SK-N-SH (cell line): ENCODE results near the gene FAT1. TPM values are rescaled to one million over a fixed set of nuclear protein-coding genes. Genes with fewer than 3 reads are reported as not detected.

Experiments used
- CTCF ChIA-PET: fragments of 300-600, 350-600 bp; formaldehyde crosslinking; extraction: SDS; loops from one replicate; lab custom pipeline; 2021; lab: Yijun Ruan, JAX
- POLR2A ChIA-PET: fragments of 350-600 bp; sonication (Branson Sonifier 250); formaldehyde crosslinking; extraction: SDS; loops from one replicate; lab custom pipeline; 2020; ENCODE audit warnings: antibody characterized with exemption, inconsistent platforms; lab: Yijun Ruan, JAX
- DNase-seq: peaks from one replicate; pipeline ENCODE4 v3.0.0; 2012
- H2AFZ ChIP-seq: fragments of 200-600 bp; sonication (generic); 2 replicates; pipeline ENCODE4 v1.8.1; 2016; ENCODE audit warnings: antibody characterized with exemption, mild to moderate bottlenecking, low read depth
- H3F3A ChIP-seq: fragments of 200-600 bp; sonication (generic); replicated peaks from 2 replicates; pipeline ENCODE3; 2016; ENCODE audit warnings: antibody characterized with exemption, mild to moderate bottlenecking; ENCODE audit not compliant: insufficient read depth
- H3K27ac ChIP-seq, 2 experiments: fragments of 200-500 bp in 1 of 2; fragments of 200-600 bp in 1 of 2; sonication (Bioruptor generic) in 1 of 2; sonication (generic), shearing (Covaris generic) in 1 of 2; 2 replicates each; pipeline versions ENCODE4 v1.5.1 to v1.6.1; 2014 to 2016; ENCODE audit warnings: low read depth in 2 of 2, inconsistent platforms in 1 of 2, low read length in 1 of 2, mild to moderate bottlenecking in 1 of 2, mixed read lengths in 1 of 2
- H3K27me3 ChIP-seq: fragments of 200-600 bp; sonication (generic), shearing (Covaris generic); 2 replicates; pipeline ENCODE4 v1.6.1; 2016; ENCODE audit warnings: mixed run types; ENCODE audit not compliant: insufficient read depth
- H3K36me3 ChIP-seq, 2 experiments: fragments of 200-500 bp in 1 of 2; fragments of 200-600 bp in 1 of 2; sonication (Bioruptor generic) in 1 of 2; sonication (generic) in 1 of 2; replicated peaks in 1 of 2; 2 replicates each; pipeline versions ENCODE3 to v1.5.1; 2014 to 2016; ENCODE audit warnings: low read length in 1 of 2, mild to moderate bottlenecking in 1 of 2; ENCODE audit not compliant: insufficient read depth in 2 of 2, control insufficient read depth in 1 of 2
- H3K4me1 ChIP-seq, 2 experiments: fragments of 200-500 bp in 1 of 2; fragments of 200-600 bp in 1 of 2; sonication (Bioruptor generic) in 1 of 2; sonication (generic), shearing (Covaris generic) in 1 of 2; 2 replicates each; pipeline versions ENCODE4 v1.5.1 to v1.6.1; 2014 to 2016; ENCODE audit warnings: low read depth in 1 of 2, low read length in 1 of 2, mixed run types in 1 of 2; ENCODE audit not compliant: insufficient read depth in 2 of 2, control insufficient read depth in 1 of 2
- H3K4me2 ChIP-seq: fragments of 200-600 bp; sonication (generic), shearing (Covaris generic); 2 replicates; pipeline ENCODE4 v1.6.1; 2017; ENCODE audit warnings: mixed run types
- H3K4me3 ChIP-seq, 2 experiments: fragments of 200-500 bp in 1 of 2; fragments of 200-600 bp in 1 of 2; sonication (Bioruptor generic) in 1 of 2; sonication (generic), shearing (Covaris generic) in 1 of 2; 2 replicates each; pipeline versions ENCODE4 v1.5.1 to v1.8.1; 2014 to 2016; ENCODE audit warnings: low read depth in 2 of 2, inconsistent platforms in 1 of 2, low read length in 1 of 2, mild to moderate bottlenecking in 1 of 2, mixed read lengths in 1 of 2, moderate library complexity in 1 of 2
- H3K79me2 ChIP-seq: fragments of 200-600 bp; sonication (generic); 2 replicates; pipeline ENCODE4 v1.8.1; 2017; ENCODE audit warnings: mild to moderate bottlenecking; ENCODE audit not compliant: insufficient read depth
- H3K9ac ChIP-seq: fragments of 200-600 bp; sonication (generic); 2 replicates; pipeline ENCODE4 v1.6.1; 2017; ENCODE audit warnings: mixed run types
- H3K9me2 ChIP-seq: fragments of 200-600 bp; sonication (generic); 2 replicates; pipeline ENCODE4 v1.6.1; 2017; ENCODE audit warnings: mixed run types
- H3K9me3 ChIP-seq: fragments of 200-600 bp; sonication (generic); 2 replicates; pipeline ENCODE4 v1.6.1; 2017; ENCODE audit warnings: mixed run types, mild to moderate bottlenecking, moderate library complexity
- H4K20me1 ChIP-seq: fragments of 200-600 bp; sonication (generic); 2 replicates; pipeline ENCODE4 v1.6.1; 2017; ENCODE audit warnings: mild to moderate bottlenecking, mixed run types; ENCODE audit not compliant: insufficient read depth
- CHD2 ChIP-seq: fragments of 150-350 bp; IDR thresholded peaks from 2 replicates; pipeline ENCODE4 v1.6.1; 2018; ENCODE audit warnings: low read length; ENCODE audit not compliant: partially characterized antibody
- EP300 ChIP-seq, 2 experiments: IDR thresholded peaks; 2 replicates each; pipeline versions ENCODE4 v1.4.0 to v1.6.1; 2012; ENCODE audit warnings: borderline replicate concordance in 1 of 2, low read depth in 1 of 2, low read length in 1 of 2
- EZH2phosphoT487 ChIP-seq: fragments of 200-600 bp; sonication (generic); IDR thresholded peaks from 2 replicates; pipeline ENCODE4 v1.6.1; 2017; ENCODE audit warnings: low read depth, mixed run types, mild to moderate bottlenecking, antibody characterized with exemption, moderate library complexity, borderline replicate concordance
- GABPA ChIP-seq: IDR thresholded peaks from 2 replicates; pipeline ENCODE4 v1.4.0; 2012; ENCODE audit warnings: low read depth, mild to moderate bottlenecking
- GATA2 ChIP-seq: sonication (generic); formaldehyde crosslinking; IDR thresholded peaks from 2 replicates; pipeline ENCODE4 v1.5.0; 2020; ENCODE audit warnings: mild to moderate bottlenecking, missing genetic modification reagents
- JUND ChIP-seq: IDR thresholded peaks from 2 replicates; pipeline ENCODE4 v1.4.0; 2012
- MEF2A ChIP-seq: IDR thresholded peaks from 2 replicates; pipeline ENCODE4 v1.4.0; 2012; ENCODE audit warnings: low read depth, borderline replicate concordance
- NFIC ChIP-seq: IDR thresholded peaks from 2 replicates; pipeline ENCODE4 v1.4.0; 2012; ENCODE audit warnings: borderline replicate concordance
- NRF1 ChIP-seq: IDR thresholded peaks from 2 replicates; pipeline ENCODE4 v1.6.1; 2012; ENCODE audit warnings: low read depth, mild to moderate bottlenecking, low read length
- RAD21 ChIP-seq: IDR thresholded peaks from 2 replicates; pipeline ENCODE4 v1.6.1; 2012; ENCODE audit warnings: mild to moderate bottlenecking, low read length
- RCOR1 ChIP-seq: fragments of 150-350 bp; IDR thresholded peaks from 2 replicates; pipeline ENCODE4 v1.6.1; 2017; ENCODE audit warnings: antibody characterized with exemption, low read length
- RXRA ChIP-seq: IDR thresholded peaks from 2 replicates; pipeline ENCODE4 v1.4.0; 2012; ENCODE audit warnings: low read depth, mild to moderate bottlenecking, borderline replicate concordance
- SIN3A ChIP-seq: IDR thresholded peaks from 2 replicates; pipeline ENCODE4 v1.6.1; 2012; ENCODE audit warnings: low read depth, mild to moderate bottlenecking, low read length, moderate library complexity, borderline replicate concordance
- SMC3 ChIP-seq: IDR thresholded peaks from 2 replicates; pipeline ENCODE4 v1.6.1; 2012; ENCODE audit warnings: low read depth, low read length, improper control_type of control experiment
- TAF1 ChIP-seq: IDR thresholded peaks from 2 replicates; pipeline ENCODE4 v1.6.1; 2012; ENCODE audit warnings: low read depth, mild to moderate bottlenecking, low read length, moderate library complexity, borderline replicate concordance
- YY1 ChIP-seq: IDR thresholded peaks from 2 replicates; pipeline ENCODE4 v1.4.0; 2012; ENCODE audit warnings: low read depth, mild to moderate bottlenecking
- WGBS: methylation state at CpG from one replicate; pipeline ENCODE4 v1.1.6; 2017; ENCODE audit warnings: low lambda C conversion rate; 5-methylcytosine and 5-hydroxymethylcytosine counted together
- polyA plus RNA-seq, 3 experiments: library from polyadenylated mRNA; depleted of rRNA; stranded (reverse); fragments of >200 nt; gene quantifications; 2 replicates each; pipeline ENCODE4 v1.2.3, GENCODE V29; 2012
- TF ChIP-seq, protein P1 (sequence below): IDR thresholded peaks from 2 replicates; pipeline ENCODE4 v1.4.0; 2012; ENCODE audit warnings: low read depth, borderline replicate concordance
- TF ChIP-seq, protein P2 (sequence below): IDR thresholded peaks from 2 replicates; pipeline ENCODE4 v1.6.1; 2012; ENCODE audit warnings: mild to moderate bottlenecking, low read depth, low read length, moderate library complexity
- TF ChIP-seq, protein P3 (sequence below): IDR thresholded peaks from 2 replicates; pipeline ENCODE4 v1.4.0; 2012; ENCODE audit warnings: low read depth
- TF ChIP-seq, protein P4 (sequence below): fragments of 150-350 bp; IDR thresholded peaks from 2 replicates; pipeline ENCODE4 v1.6.1; 2017; ENCODE audit warnings: antibody characterized with exemption, low read length, low read depth, borderline replicate concordance

FAT1 gene
- polyA plus RNA-seq, 1 of the 3 experiments (the other 2 are of a cell fraction), result 41.3 TPM

DNA sequence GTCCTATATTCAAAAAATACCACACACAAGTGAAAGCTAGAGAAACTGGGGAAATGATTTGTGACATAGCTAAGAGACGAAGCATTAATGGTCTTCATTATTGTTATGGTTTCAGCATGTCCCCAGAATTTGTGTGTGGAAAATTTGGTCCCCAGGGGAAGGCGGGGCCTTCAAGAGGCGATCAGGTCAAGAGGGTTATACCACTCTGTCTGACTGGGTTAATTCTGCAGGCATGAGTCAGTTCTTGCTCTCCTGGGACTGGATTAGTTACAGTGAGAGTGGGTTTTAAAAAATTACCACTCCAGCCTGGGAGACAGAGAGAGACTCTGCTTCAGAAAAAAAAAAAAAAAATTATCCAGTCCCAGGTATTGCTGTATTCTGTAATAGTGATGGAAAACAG is 166.2 kb downstream of the FAT1 start:
- no peak overlapping the region for H3K4me3 ChIP-seq
- H3K4me1 ChIP-seq, result peaks cover 0 to 2% of the 10 kb centered on the region in 2 experiments; a peak in 1 of 4 replicates
- peaks cover 15% of the 10 kb centered on the region; the same call in 1 of the 2 replicates for H3K27me3 ChIP-seq
- no peaks in the 10 kb centered on the region for H4K20me1 ChIP-seq
- no peak overlapping the region for H3K27ac ChIP-seq
- no peaks in the 10 kb centered on the region for H3K9me3 ChIP-seq
- H2AFZ ChIP-seq, result no peak overlapping the region
- ChIA-PET CTCF (interaction anchor here (0.7 kb wide), 1 partner anchor 163 kb away, joined by 3 read pairs; no protein-coding TSS in a partner anchor), POLR2A (no interaction called here)
- 51% methylated on average over 3 of the region's 3 CpGs for WGBS
- no peaks in the 10 kb centered on the region for H3K36me3 ChIP-seq
- no peak overlapping the region for H3K9ac ChIP-seq
- DNase-seq, result no peak
- no peaks in the 10 kb centered on the region for H3F3A ChIP-seq
- no peaks in the 10 kb centered on the region for H3K9me2 ChIP-seq
- H3K79me2 ChIP-seq, result no peaks in the 10 kb centered on the region
- TF ChIP-seq EP300 (IDR thresholded peaks at IDR 0.05; ENCODE audit: borderline replicate concordance in 1 of 2, low read depth in 1 of 2, low read length in 1 of 2), result no peak
- TF ChIP-seq YY1, result no peak
- no peak for TF ChIP-seq TAF1
- TF ChIP-seq, protein P1, sequence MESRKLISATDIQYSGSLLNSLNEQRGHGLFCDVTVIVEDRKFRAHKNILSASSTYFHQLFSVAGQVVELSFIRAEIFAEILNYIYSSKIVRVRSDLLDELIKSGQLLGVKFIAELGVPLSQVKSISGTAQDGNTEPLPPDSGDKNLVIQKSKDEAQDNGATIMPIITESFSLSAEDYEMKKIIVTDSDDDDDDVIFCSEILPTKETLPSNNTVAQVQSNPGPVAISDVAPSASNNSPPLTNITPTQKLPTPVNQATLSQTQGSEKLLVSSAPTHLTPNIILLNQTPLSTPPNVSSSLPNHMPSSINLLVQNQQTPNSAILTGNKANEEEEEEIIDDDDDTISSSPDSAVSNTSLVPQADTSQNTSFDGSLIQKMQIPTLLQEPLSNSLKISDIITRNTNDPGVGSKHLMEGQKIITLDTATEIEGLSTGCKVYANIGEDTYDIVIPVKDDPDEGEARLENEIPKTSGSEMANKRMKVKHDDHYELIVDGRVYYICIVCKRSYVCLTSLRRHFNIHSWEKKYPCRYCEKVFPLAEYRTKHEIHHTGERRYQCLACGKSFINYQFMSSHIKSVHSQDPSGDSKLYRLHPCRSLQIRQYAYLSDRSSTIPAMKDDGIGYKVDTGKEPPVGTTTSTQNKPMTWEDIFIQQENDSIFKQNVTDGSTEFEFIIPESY, result no peak
- H3K4me2 ChIP-seq, result no peak overlapping the region

DNA sequence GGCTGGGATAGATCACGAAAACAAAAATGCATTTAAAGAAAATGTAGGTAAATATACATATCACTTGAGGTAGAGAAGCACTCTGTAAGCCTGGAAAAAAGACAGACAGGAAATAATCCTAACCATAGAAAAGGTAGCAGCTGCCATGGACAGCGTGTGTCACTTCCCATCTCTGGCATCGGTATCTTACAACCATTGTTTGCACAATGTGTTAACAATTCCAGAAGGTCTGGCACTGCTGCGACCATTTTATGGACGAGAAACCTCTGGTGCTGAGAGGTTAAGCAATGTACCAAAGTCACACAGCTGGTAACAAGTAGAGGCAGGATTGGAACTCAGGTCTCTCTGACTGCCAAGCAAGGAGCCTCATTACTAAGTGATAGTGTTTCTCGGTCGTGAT is 166.6 kb downstream of the FAT1 start:
- H3K79me2 ChIP-seq, result no peaks in the 10 kb centered on the region
- POLR2A ChIA-PET, result no interaction called here
- no peak overlapping the region for H3K4me3 ChIP-seq
- no peak overlapping the region for H3K27ac ChIP-seq
- H3K4me2 ChIP-seq, result no peak overlapping the region
- H3K9me2 ChIP-seq, result no peaks in the 10 kb centered on the region
- DNase-seq, result no peak
- H3K9me3 ChIP-seq, result no peaks in the 10 kb centered on the region
- no peak overlapping the region for H2AFZ ChIP-seq
- H3F3A ChIP-seq, result no peaks in the 10 kb centered on the region
- peaks cover 0 to 2% of the 10 kb centered on the region in 2 experiments; a peak in 1 of 4 replicates for H3K4me1 ChIP-seq
- H3K27me3 ChIP-seq, result peaks cover 15% of the 10 kb centered on the region; the same call in 1 of the 2 replicates
- 52% methylated on average over 7 of the region's 7 CpGs for WGBS
- no peak overlapping the region for H3K9ac ChIP-seq
- H4K20me1 ChIP-seq, result no peaks in the 10 kb centered on the region
- H3K36me3 ChIP-seq, result no peaks in the 10 kb centered on the region
- CTCF ChIA-PET, result no interaction called here
- TF ChIP-seq EZH2phosphoT487 (no peak), NRF1 (no peak), SIN3A (no peak), MEF2A (no peak), GABPA (no peak), NFIC (no peak), SMC3 (no peak), RAD21 (no peak), RXRA (no peak), CHD2 (no peak), GATA2 (CRISPR knock-in tag) (no peak), RCOR1 (no peak), JUND (no peak)
- TF ChIP-seq, protein P1, result no peak
- TF ChIP-seq, protein P2, sequence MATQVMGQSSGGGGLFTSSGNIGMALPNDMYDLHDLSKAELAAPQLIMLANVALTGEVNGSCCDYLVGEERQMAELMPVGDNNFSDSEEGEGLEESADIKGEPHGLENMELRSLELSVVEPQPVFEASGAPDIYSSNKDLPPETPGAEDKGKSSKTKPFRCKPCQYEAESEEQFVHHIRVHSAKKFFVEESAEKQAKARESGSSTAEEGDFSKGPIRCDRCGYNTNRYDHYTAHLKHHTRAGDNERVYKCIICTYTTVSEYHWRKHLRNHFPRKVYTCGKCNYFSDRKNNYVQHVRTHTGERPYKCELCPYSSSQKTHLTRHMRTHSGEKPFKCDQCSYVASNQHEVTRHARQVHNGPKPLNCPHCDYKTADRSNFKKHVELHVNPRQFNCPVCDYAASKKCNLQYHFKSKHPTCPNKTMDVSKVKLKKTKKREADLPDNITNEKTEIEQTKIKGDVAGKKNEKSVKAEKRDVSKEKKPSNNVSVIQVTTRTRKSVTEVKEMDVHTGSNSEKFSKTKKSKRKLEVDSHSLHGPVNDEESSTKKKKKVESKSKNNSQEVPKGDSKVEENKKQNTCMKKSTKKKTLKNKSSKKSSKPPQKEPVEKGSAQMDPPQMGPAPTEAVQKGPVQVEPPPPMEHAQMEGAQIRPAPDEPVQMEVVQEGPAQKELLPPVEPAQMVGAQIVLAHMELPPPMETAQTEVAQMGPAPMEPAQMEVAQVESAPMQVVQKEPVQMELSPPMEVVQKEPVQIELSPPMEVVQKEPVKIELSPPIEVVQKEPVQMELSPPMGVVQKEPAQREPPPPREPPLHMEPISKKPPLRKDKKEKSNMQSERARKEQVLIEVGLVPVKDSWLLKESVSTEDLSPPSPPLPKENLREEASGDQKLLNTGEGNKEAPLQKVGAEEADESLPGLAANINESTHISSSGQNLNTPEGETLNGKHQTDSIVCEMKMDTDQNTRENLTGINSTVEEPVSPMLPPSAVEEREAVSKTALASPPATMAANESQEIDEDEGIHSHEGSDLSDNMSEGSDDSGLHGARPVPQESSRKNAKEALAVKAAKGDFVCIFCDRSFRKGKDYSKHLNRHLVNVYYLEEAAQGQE, result no peak
- TF ChIP-seq, protein P3, sequence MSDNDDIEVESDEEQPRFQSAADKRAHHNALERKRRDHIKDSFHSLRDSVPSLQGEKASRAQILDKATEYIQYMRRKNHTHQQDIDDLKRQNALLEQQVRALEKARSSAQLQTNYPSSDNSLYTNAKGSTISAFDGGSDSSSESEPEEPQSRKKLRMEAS, result no peak
- TF ChIP-seq, protein P4, sequence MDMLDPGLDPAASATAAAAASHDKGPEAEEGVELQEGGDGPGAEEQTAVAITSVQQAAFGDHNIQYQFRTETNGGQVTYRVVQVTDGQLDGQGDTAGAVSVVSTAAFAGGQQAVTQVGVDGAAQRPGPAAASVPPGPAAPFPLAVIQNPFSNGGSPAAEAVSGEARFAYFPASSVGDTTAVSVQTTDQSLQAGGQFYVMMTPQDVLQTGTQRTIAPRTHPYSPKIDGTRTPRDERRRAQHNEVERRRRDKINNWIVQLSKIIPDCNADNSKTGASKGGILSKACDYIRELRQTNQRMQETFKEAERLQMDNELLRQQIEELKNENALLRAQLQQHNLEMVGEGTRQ, result no peak
